Embryonic facial prominence (tissue), 1 donor: ENCODE measurements around the gene DCLRE1A.

ENCODE experiments used
- DNase-seq: peaks from one replicate; pipeline ENCODE4 v3.0.0-alpha.2; 2016; ENCODE audit errors: extremely low spot score

DCLRE1A gene

GRCh38 chr10:113854013-113854760 lies at the start of gene DCLRE1A, which contains the start of gene NHLRC2:
TSS of gene DCLRE1A (minus strand) at chr10:113854082. CDS start at chr10:113853182, 900 bp downstream.
TSS of gene NHLRC2 (plus strand) at chr10:113854661. CDS start at chr10:113854873, 212 bp downstream.
- peak; percentile 37 for DNase-seq

GRCh38 chr10:113899952-113900598 lies 46.2 kb upstream of the DCLRE1A start:
- DNase-seq = no peak

GRCh38 chr10:113897693-113898618 lies 44.1 kb upstream of the DCLRE1A start:
- DNase-seq = no peak

GRCh38 chr10:113895018-113895417 lies 41.1 kb upstream of the DCLRE1A start:
- no peak for DNase-seq

GRCh38 chr10:113894581-113894980 lies 40.7 kb upstream of the DCLRE1A start:
- DNase-seq = no peak

GRCh38 chr10:113893570-113893969 lies 39.7 kb upstream of the DCLRE1A start:
- DNase-seq = no peak

GRCh38 chr10:113891476-113891875 lies 37.6 kb upstream of the DCLRE1A start:
- DNase-seq = no peak

GRCh38 chr10:113890769-113891168 lies 36.9 kb upstream of the DCLRE1A start:
- DNase-seq = no peak

GRCh38 chr10:113889911-113890310 lies 36.0 kb upstream of the DCLRE1A start:
- DNase-seq = no peak

GRCh38 chr10:113882240-113882639 lies 28.4 kb upstream of the DCLRE1A start:
- DNase-seq = no peak

- no peak for DNase-seq
Measured at GRCh38 chr10:113880236-113880635, 26.4 kb upstream of the DCLRE1A start.

- no peak for DNase-seq
Measured at GRCh38 chr10:113879691-113880090, 25.8 kb upstream of the DCLRE1A start.

- DNase-seq = no peak
Measured at GRCh38 chr10:113876461-113876860, 22.6 kb upstream of the DCLRE1A start.

GRCh38 chr10:113875212-113875611 lies 21.3 kb upstream of the DCLRE1A start:
- no peak for DNase-seq

GRCh38 chr10:113872139-113873030 lies 18.5 kb upstream of the DCLRE1A start:
- DNase-seq = no peak

- DNase-seq = no peak
Measured at GRCh38 chr10:113869789-113870188, 15.9 kb upstream of the DCLRE1A start.

- no peak for DNase-seq
Measured at GRCh38 chr10:113867904-113868303, 14.0 kb upstream of the DCLRE1A start.

GRCh38 chr10:113866551-113867394 lies 12.9 kb upstream of the DCLRE1A start:
- DNase-seq = no peak

GRCh38 chr10:113865901-113866300 lies 12.0 kb upstream of the DCLRE1A start:
- DNase-seq = no peak

GRCh38 chr10:113859261-113859660 lies 5.4 kb upstream of the DCLRE1A start:
- DNase-seq = no peak
